ENCODE data around the gene SCPEP1. TPM values are rescaled to one million over a fixed set of nuclear protein-coding genes. Genes with fewer than 3 reads are reported as not detected.

The SCPEP1 gene
- total and polyA plus RNA-seq, 8 donors = 6.7 to 74.9 (median 35.8) TPM

GRCh38 chr17:56966338-56966737 lies 11.6 kb upstream of the SCPEP1 start:
- Histone ChIP-seq H3K36me3 (no peaks in the 10 kb centered on the region), H3K27ac (no peak overlapping the region), H3K9me3 (no peaks in the 10 kb centered on the region), H3K4me1 (no peaks in the 10 kb centered on the region), H3K4me3 (no peak overlapping the region), H3K27me3 (no peaks in the 10 kb centered on the region)
- TF ChIP-seq POLR2AphosphoS5 (IDR thresholded peaks at IDR 0.05) = no peak
- TF ChIP-seq CTCF (IDR thresholded peaks at IDR 0.05) = no peak
- no peak for TF ChIP-seq EP300 (IDR thresholded peaks at IDR 0.05)
- WGBS, 5 donors = 74 to 83% (median 80%) methylated on average over 5 of the region's 5 CpGs
- intact Hi-C loops (cut with DNase I; ENCODE audit: low total_unique reads) = no loop called here
- no peak for DNase-seq

- Histone ChIP-seq H3K27ac (no peak overlapping the region), H3K4me1 (no peaks in the 10 kb centered on the region), H3K9me3 (no peaks in the 10 kb centered on the region), H3K27me3 (no peaks in the 10 kb centered on the region), H3K4me3 (no peak overlapping the region), H3K36me3 (no peaks in the 10 kb centered on the region)
- no peak for DNase-seq
- TF ChIP-seq CTCF (IDR thresholded peaks at IDR 0.05) = no peak
- TF ChIP-seq POLR2AphosphoS5 (IDR thresholded peaks at IDR 0.05) = no peak
- TF ChIP-seq EP300 (IDR thresholded peaks at IDR 0.05) = no peak
- no peak for TF ChIP-seq POLR2A (IDR thresholded peaks at IDR 0.05)
- WGBS, 5 donors = 88 to 100% (median 100%) methylated on average over 1 of the region's 1 CpG
- intact Hi-C loops (cut with DNase I; ENCODE audit: low total_unique reads) = no loop called here
Measured at GRCh38 chr17:56970974-56971373, 7.0 kb upstream of the SCPEP1 start.

- intact Hi-C loops (cut with DNase I; ENCODE audit: low total_unique reads) = no loop called here
- 26 to 61% (median 41%) methylated on average over 7 of the region's 7 CpGs for WGBS, 5 donors
- peak overlapping the region in 1 of 5 donors; percentile 38 for H3K27ac ChIP-seq
- H3K9me3 ChIP-seq = no peaks in the 10 kb centered on the region
- H3K27me3 ChIP-seq = no peaks in the 10 kb centered on the region
- H3K36me3 ChIP-seq = no peaks in the 10 kb centered on the region
- H3K4me1 ChIP-seq = peaks cover 2 to 8% (median 4%) of the 10 kb centered on the region in 4 donors
- DNase-seq = peak in 1 of 2 donors; percentile 17
- no peak for TF ChIP-seq POLR2A (IDR thresholded peaks at IDR 0.05)
- TF ChIP-seq POLR2AphosphoS5 (IDR thresholded peaks at IDR 0.05) = no peak
- TF ChIP-seq EP300 (IDR thresholded peaks at IDR 0.05) = no peak
- no peak for TF ChIP-seq CTCF (IDR thresholded peaks at IDR 0.05)
- H3K4me3 ChIP-seq = no peak overlapping the region
Measured at GRCh38 chr17:56972111-56972730, 5.7 kb upstream of the SCPEP1 start.

- H3K9me3 ChIP-seq = no peaks in the 10 kb centered on the region
- peak in 1 of 2 donors; percentile 70 for DNase-seq
- intact Hi-C loops (cut with DNase I; ENCODE audit: low total_unique reads) = no loop called here
- H3K27me3 ChIP-seq = no peaks in the 10 kb centered on the region
- H3K4me3 ChIP-seq = no peak overlapping the region
- peaks cover 5 to 16% (median 11%) of the 10 kb centered on the region in 4 donors for H3K4me1 ChIP-seq
- H3K27ac ChIP-seq = no peak overlapping the region
- 52 to 67% (median 57%) methylated on average over 7 of the region's 7 CpGs for WGBS, 5 donors
- TF ChIP-seq EP300 (IDR thresholded peaks at IDR 0.05) (no peak), POLR2AphosphoS5 (IDR thresholded peaks at IDR 0.05) (no peak), CTCF (IDR thresholded peaks at IDR 0.05) (no peak), POLR2A (IDR thresholded peaks at IDR 0.05) (no peak)
- no peaks in the 10 kb centered on the region for H3K36me3 ChIP-seq
Measured at GRCh38 chr17:56973520-56973919, 4.4 kb upstream of the SCPEP1 start.
